H1 (cell line): ENCODE measurements around the gene POP7. TPM values are rescaled to one million over a fixed set of nuclear protein-coding genes. Genes with fewer than 3 reads are reported as not detected.

ENCODE experiments used
- CTCF ChIA-PET: fragments of 300-600 bp; sonication (Branson Sonifier 250); formaldehyde crosslinking; loops from one replicate; lab custom pipeline; 2021; ENCODE audit not compliant: partially characterized antibody; lab: Charles Lee
- POLR2A ChIA-PET: fragments of 300-600 bp; sonication (Branson Sonifier 250); formaldehyde crosslinking; loops from one replicate; lab custom pipeline; 2021; ENCODE audit warnings: inconsistent platforms; ENCODE audit not compliant: partially characterized antibody; lab: Charles Lee
- DNase-seq, 2 experiments: peaks; one replicate each; pipeline versions ENCODE4 v3.0.0 to v3.0.0-alpha.2; 2010 to 2022; ENCODE audit warnings: low spot score in 2 of 2, low read depth in 1 of 2, mixed read lengths in 1 of 2
- FAIRE-seq: peaks from 2 replicates; lab custom pipeline; 2011; peaks lifted over from hg19 to GRCh38; lab: Jason Lieb, UNC
- H2AFZ ChIP-seq: 2 replicates; pipeline ENCODE4 v1.8.1; 2012; ENCODE audit warnings: low read length, inconsistent platforms
- H2AK5ac ChIP-seq: 2 replicates; pipeline ENCODE4 v1.6.1; 2013; ENCODE audit warnings: low read depth, low read length
- H2BK120ac ChIP-seq: replicated peaks from 2 replicates; pipeline ENCODE3; 2013; ENCODE audit warnings: low read depth, low read length, inconsistent platforms
- H2BK12ac ChIP-seq: 2 replicates; pipeline ENCODE4 v1.6.1; 2013; ENCODE audit warnings: low read depth, low read length
- H2BK15ac ChIP-seq: 2 replicates; pipeline ENCODE4 v1.6.1; 2013; ENCODE audit warnings: low read length
- H2BK20ac ChIP-seq: 2 replicates; pipeline ENCODE4 v1.6.1; 2013; ENCODE audit warnings: low read length
- H2BK5ac ChIP-seq: 2 replicates; pipeline ENCODE4 v1.6.1; 2013; ENCODE audit warnings: low read depth, low read length
- H3K14ac ChIP-seq: 2 replicates; pipeline ENCODE4 v1.6.1; 2013; ENCODE audit warnings: inconsistent platforms; ENCODE audit not compliant: insufficient read length
- H3K18ac ChIP-seq: 2 replicates; pipeline ENCODE4 v1.6.1; 2013; ENCODE audit warnings: low read length; ENCODE audit errors: extremely low read depth
- H3K23ac ChIP-seq: 2 replicates; pipeline ENCODE4 v1.6.1; 2013; ENCODE audit warnings: inconsistent platforms; ENCODE audit not compliant: insufficient read length
- H3K23me2 ChIP-seq: 2 replicates; pipeline ENCODE4 v1.6.1; 2013; ENCODE audit warnings: low read depth, low read length
- H3K27ac ChIP-seq: 2 replicates; pipeline ENCODE4 v1.6.1; 2011; ENCODE audit warnings: low read depth, low read length, inconsistent platforms
- H3K27me3 ChIP-seq, 4 experiments: replicated peaks in 1 of 4; 1 replicate in 1 of 4; 2 replicates in 3 of 4; pipeline versions ENCODE4 v1.6.1 to v1.8.1; 2011 to 2013; ENCODE audit warnings: low read length in 3 of 4, mild to moderate bottlenecking in 3 of 4, inconsistent platforms in 2 of 4, mixed read lengths in 2 of 4, moderate library complexity in 1 of 4; ENCODE audit not compliant: control insufficient read depth in 3 of 4, insufficient read depth in 3 of 4; ENCODE audit errors: extremely low read depth in 1 of 4
- H3K36me3 ChIP-seq, 4 experiments: 2 replicates each; pipeline versions ENCODE4 v1.6.1 to v1.8.1; 2011 to 2013; ENCODE audit warnings: mild to moderate bottlenecking in 4 of 4, low read length in 3 of 4, moderate library complexity in 2 of 4, control low read depth in 1 of 4, inconsistent platforms in 1 of 4; ENCODE audit not compliant: insufficient read depth in 4 of 4, control insufficient read depth in 2 of 4
- H3K4ac ChIP-seq: replicated peaks from 2 replicates; pipeline ENCODE3; 2013; ENCODE audit warnings: low read length, low read depth, mixed read lengths, inconsistent platforms; ENCODE audit not compliant: insufficient read length
- H3K4me1 ChIP-seq, 4 experiments: replicated peaks in 1 of 4; 1 replicate in 1 of 4; 2 replicates in 3 of 4; pipeline versions ENCODE4 v1.6.1 to v1.8.1; 2011 to 2013; ENCODE audit warnings: low read length in 3 of 4, inconsistent platforms in 2 of 4, mixed read lengths in 1 of 4; ENCODE audit not compliant: insufficient read depth in 4 of 4, control insufficient read depth in 3 of 4
- H3K4me2 ChIP-seq, 2 experiments: 2 replicates each; pipeline versions ENCODE4 v1.6.1 to v1.8.1; 2011 to 2013; ENCODE audit warnings: low read depth in 2 of 2, low read length in 2 of 2, control low read depth in 1 of 2, inconsistent platforms in 1 of 2, mild to moderate bottlenecking in 1 of 2; ENCODE audit not compliant: insufficient read depth in 1 of 2
- H3K4me3 ChIP-seq, 4 experiments: fragments of 200-600, 300-600 bp in 1 of 4; sonication (generic), shearing (Covaris generic), sonication (Bioruptor Twin) in 1 of 4; 2 replicates each; pipeline versions ENCODE4 v1.5.1 to v1.8.1; 2011 to 2016; ENCODE audit warnings: low read length in 4 of 4, low read depth in 3 of 4, control low read depth in 2 of 4, inconsistent platforms in 2 of 4, mild to moderate bottlenecking in 2 of 4, mixed read lengths in 1 of 4, moderate library complexity in 1 of 4; ENCODE audit not compliant: insufficient read depth in 2 of 4; ENCODE audit errors: extremely low read depth in 1 of 4
- H3K56ac ChIP-seq: replicated peaks from 2 replicates; pipeline ENCODE3; 2013; ENCODE audit warnings: low read depth, mild to moderate bottlenecking, mixed read lengths, low read length, inconsistent platforms; ENCODE audit not compliant: insufficient read length
- H3K79me1 ChIP-seq: 2 replicates; pipeline ENCODE4 v1.6.1; 2013; ENCODE audit warnings: low read depth, low read length, control low read depth
- H3K79me2 ChIP-seq, 2 experiments: 2 replicates each; pipeline versions ENCODE4 v1.6.1 to v1.8.1; 2012 to 2013; ENCODE audit warnings: low read length in 2 of 2, mild to moderate bottlenecking in 2 of 2, inconsistent platforms in 1 of 2; ENCODE audit not compliant: insufficient read depth in 2 of 2, control insufficient read depth in 1 of 2
- H3K9ac ChIP-seq, 4 experiments: replicated peaks in 1 of 4; 1 replicate in 1 of 4; 2 replicates in 3 of 4; pipeline versions ENCODE4 v1.6.1 to v1.8.1; 2011 to 2013; ENCODE audit warnings: low read depth in 3 of 4, low read length in 3 of 4, control low read depth in 2 of 4, mild to moderate bottlenecking in 2 of 4, moderate library complexity in 2 of 4, inconsistent platforms in 1 of 4; ENCODE audit errors: extremely low read depth in 1 of 4
- H3K9me3 ChIP-seq, 2 experiments: 2 replicates each; pipeline versions ENCODE4 v1.6.1 to v1.8.1; 2012 to 2013; ENCODE audit warnings: mild to moderate bottlenecking in 2 of 2, moderate library complexity in 2 of 2, control low read depth in 1 of 2, inconsistent platforms in 1 of 2, low read depth in 1 of 2, low read length in 1 of 2, mixed read lengths in 1 of 2; ENCODE audit not compliant: insufficient read depth in 2 of 2
- H4K20me1 ChIP-seq, 2 experiments: replicated peaks in 1 of 2; 2 replicates each; pipeline versions ENCODE3 to v1.8.1; 2011 to 2013; ENCODE audit warnings: inconsistent platforms in 2 of 2, low read length in 2 of 2, mild to moderate bottlenecking in 1 of 2; ENCODE audit not compliant: insufficient read depth in 2 of 2, control insufficient read depth in 1 of 2
- H4K5ac ChIP-seq: 2 replicates; pipeline ENCODE4 v1.6.1; 2013; ENCODE audit warnings: low read length, low read depth, mixed read lengths, inconsistent platforms; ENCODE audit not compliant: insufficient read length
- H4K8ac ChIP-seq: 2 replicates; pipeline ENCODE4 v1.8.0; 2013; ENCODE audit warnings: mild to moderate bottlenecking, moderate library complexity, low read length, inconsistent platforms; ENCODE audit not compliant: insufficient read depth; ENCODE audit errors: extremely low read depth
- H4K91ac ChIP-seq: replicated peaks from 2 replicates; pipeline ENCODE3; 2013; ENCODE audit warnings: low read length, mixed read lengths, inconsistent platforms; ENCODE audit not compliant: insufficient read length
- CHD1 ChIP-seq: IDR thresholded peaks from 2 replicates; pipeline ENCODE4 v1.6.1; 2012; ENCODE audit warnings: low read depth, low read length, improper control_type of control experiment
- GABPA ChIP-seq: IDR thresholded peaks from 2 replicates; pipeline ENCODE4 v1.6.1; 2011; ENCODE audit warnings: mild to moderate bottlenecking, low read length, moderate library complexity, borderline replicate concordance; ENCODE audit not compliant: insufficient read depth
- GTF2F1 ChIP-seq: IDR thresholded peaks from 2 replicates; pipeline ENCODE4 v1.6.1; 2012; ENCODE audit warnings: low read depth, low read length, improper control_type of control experiment, borderline replicate concordance
- POLR2AphosphoS5 ChIP-seq: IDR thresholded peaks from 2 replicates; pipeline ENCODE4 v1.6.1; 2011; ENCODE audit warnings: low read depth, low read length
- RAD21 ChIP-seq, 2 experiments: IDR thresholded peaks in 1 of 2; conservative IDR thresholded peaks in 1 of 2; 2 replicates each; pipeline ENCODE4 v1.6.1; 2011; ENCODE audit warnings: low read depth in 2 of 2, low read length in 2 of 2, improper control_type of control experiment in 1 of 2, inconsistent platforms in 1 of 2, mild to moderate bottlenecking in 1 of 2, moderate library complexity in 1 of 2
- SRF ChIP-seq: IDR thresholded peaks from 2 replicates; pipeline ENCODE4 v1.6.1; 2011; ENCODE audit warnings: mild to moderate bottlenecking, low read depth, low read length, moderate library complexity
- SUZ12 ChIP-seq: fragments of 200-600 bp; sonication (generic); IDR thresholded peaks from 2 replicates; pipeline ENCODE4 v1.6.1; 2012; ENCODE audit warnings: mild to moderate bottlenecking, inconsistent platforms, low read length, moderate library complexity, mixed read lengths
- TAF7 ChIP-seq: optimal IDR thresholded peaks from 2 replicates; pipeline ENCODE3; 2011; ENCODE audit warnings: low read depth, mild to moderate bottlenecking, inconsistent platforms, low read length, moderate library complexity, borderline replicate concordance
- WGBS, 2 experiments: shearing (Covaris generic) in 1 of 2; methylation state at CpG; one replicate each; pipeline versions ENCODE4 v1.1.6 to v1.1.7; 2013 to 2015; ENCODE audit warnings: low lambda C conversion rate in 2 of 2, mixed read lengths in 2 of 2, inconsistent platforms in 1 of 2, low coverage in 1 of 2, missing lambda C conversion rate in 1 of 2; ENCODE audit not compliant: insufficient replicate concordance in 2 of 2, insufficient coverage in 1 of 2, insufficient read length in 1 of 2; ENCODE audit errors: extremely low coverage in 1 of 2, missing lambda C conversion rate in 1 of 2; 5-methylcytosine and 5-hydroxymethylcytosine counted together
- polyA plus RNA-seq, 7 experiments: library from polyadenylated mRNA; depleted of rRNA in 3 of 7; stranded (reverse) in 5 of 7; unstranded in 2 of 7; fragments of >200 nt in 5 of 7; fragments of 200-250 nt in 2 of 7; gene quantifications; 1 replicate in 5 of 7; 2 replicates in 1 of 7; 4 replicates in 1 of 7; pipeline versions ENCODE4 v1.2.1 to v1.2.3, GENCODE V29; 2011 to 2013; ENCODE audit warnings: missing spikeins in 2 of 7, mixed read lengths in 2 of 7
- total RNA-seq: library from RNA; stranded (reverse); fragmentation: NEBNext Ultra II Directional; extraction: Animal tissue kit (Norgen Biotek cat#: 25700); gene quantifications from 2 replicates; pipeline ENCODE4 v1.2.1, GENCODE V29; 2021
- TF ChIP-seq, protein P1 (sequence below): IDR thresholded peaks from 2 replicates; pipeline ENCODE4 v1.6.1; 2012; ENCODE audit warnings: inconsistent platforms

POP7 gene
- total and polyA plus RNA-seq, 2 of the 8 experiments (the other 6 are each of a cell fraction or from before 2014, with no cell fraction given), result 92.5 to 135 TPM

DNA sequence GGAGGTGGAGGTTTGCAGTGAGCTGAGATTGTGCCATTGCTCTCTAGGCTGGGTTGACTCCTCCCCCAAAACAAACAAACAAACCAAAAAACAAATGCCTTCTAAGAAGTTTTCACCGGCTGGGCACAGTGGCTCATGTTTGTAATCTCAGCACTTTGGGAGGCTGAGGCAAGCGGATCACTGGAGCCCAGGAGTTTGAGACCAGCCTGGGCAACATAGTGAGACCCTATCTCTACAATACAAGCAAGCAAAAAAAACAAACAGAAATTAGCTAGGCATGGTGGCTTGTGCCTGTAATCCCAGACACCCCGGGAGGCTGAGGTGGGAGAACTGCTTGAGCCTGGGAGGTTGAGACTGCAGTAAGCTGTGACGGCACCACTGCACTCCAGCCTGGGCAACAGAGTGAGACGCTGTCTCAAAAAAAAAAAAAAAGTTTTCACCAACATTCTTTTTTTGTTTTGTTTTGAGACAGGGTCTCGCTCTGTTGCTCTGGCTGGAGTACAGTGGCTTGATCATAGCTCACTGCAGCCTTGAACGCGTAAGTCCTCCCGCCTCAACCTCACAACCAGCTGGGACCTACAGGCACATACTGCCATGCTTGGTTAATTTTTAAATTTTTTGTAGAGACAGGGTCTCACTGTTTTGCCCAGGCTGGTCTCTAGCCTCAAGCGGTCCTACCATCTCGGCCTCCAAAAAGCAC lies 26.2 kb downstream of the POP7 start:
- no peaks in the 10 kb centered on the region for H4K20me1 ChIP-seq
- no peak overlapping the region for H2BK20ac ChIP-seq
- H2AK5ac ChIP-seq, result no peak overlapping the region
- H3K27me3 ChIP-seq, result no peaks in the 10 kb centered on the region; a peak in 1 of 7 replicates
- no peak overlapping the region for H2AFZ ChIP-seq
- no peak overlapping the region for H2BK15ac ChIP-seq
- H2BK12ac ChIP-seq, result no peak overlapping the region
- no peak overlapping the region for H2BK5ac ChIP-seq
- H3K79me2 ChIP-seq, result no peaks in the 10 kb centered on the region
- ChIA-PET POLR2A (interaction anchor here (1.3 kb wide), 1 partner anchor 26 kb away, joined by 4 read pairs; the partner anchor contains the start of gene POP7), CTCF (interaction anchor here (0.6 to 1.9 kb wide), 4 partner anchors 10 to 174 kb away, joined by 3 to 9 read pairs (median 4); no protein-coding TSS in a partner anchor)
- no peaks in the 10 kb centered on the region for H3K36me3 ChIP-seq
- TF ChIP-seq RAD21 (IDR thresholded peaks at IDR 0.05 in 1 of 2, conservative IDR thresholded peaks at IDR 0.05 in 1 of 2; ENCODE audit: low read depth in 2 of 2, low read length in 2 of 2) (no peak), SUZ12 (no peak), SRF (no peak), POLR2AphosphoS5 (no peak), GTF2F1 (no peak), CHD1 (no peak), GABPA (no peak), TAF7 (no peak)
- TF ChIP-seq, protein P1, sequence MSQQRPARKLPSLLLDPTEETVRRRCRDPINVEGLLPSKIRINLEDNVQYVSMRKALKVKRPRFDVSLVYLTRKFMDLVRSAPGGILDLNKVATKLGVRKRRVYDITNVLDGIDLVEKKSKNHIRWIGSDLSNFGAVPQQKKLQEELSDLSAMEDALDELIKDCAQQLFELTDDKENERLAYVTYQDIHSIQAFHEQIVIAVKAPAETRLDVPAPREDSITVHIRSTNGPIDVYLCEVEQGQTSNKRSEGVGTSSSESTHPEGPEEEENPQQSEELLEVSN, result no peak
- no peaks in the 10 kb centered on the region for H3K79me1 ChIP-seq
- FAIRE-seq (no peak), DNase-seq (no peak)
- H3K23ac ChIP-seq, result no peak overlapping the region
- no peaks in the 10 kb centered on the region for H3K23me2 ChIP-seq
- no peak overlapping the region for H3K14ac ChIP-seq
- H3K4me1 ChIP-seq, result no peaks in the 10 kb centered on the region
- H3K18ac ChIP-seq, result no peak overlapping the region
- no peak overlapping the region for H3K4me3 ChIP-seq
- no peak overlapping the region for H3K27ac ChIP-seq
- no peak overlapping the region for H2BK120ac ChIP-seq
- H3K9me3 ChIP-seq, result no peaks in the 10 kb centered on the region
- no peak overlapping the region for H4K5ac ChIP-seq
- no peak overlapping the region for H3K4ac ChIP-seq
- H4K91ac ChIP-seq, result no peak overlapping the region
- H3K4me2 ChIP-seq, result no peak overlapping the region
- WGBS, 2 experiments, result 94% methylated on average over 7 of the region's 11 CpGs; no CpG with 5 or more reads in 1 of the 2 experiments
- H3K56ac ChIP-seq, result no peak overlapping the region
- no peak overlapping the region for H4K8ac ChIP-seq
- H3K9ac ChIP-seq, result no peak overlapping the region
